ENCODE measurements around the gene BANK1. TPM values are rescaled to one million over a fixed set of nuclear protein-coding genes. Genes with fewer than 3 reads are reported as not detected.

Gene BANK1
- total RNA-seq, 1 donor from 2014 or later: 0.87 TPM

DNA sequence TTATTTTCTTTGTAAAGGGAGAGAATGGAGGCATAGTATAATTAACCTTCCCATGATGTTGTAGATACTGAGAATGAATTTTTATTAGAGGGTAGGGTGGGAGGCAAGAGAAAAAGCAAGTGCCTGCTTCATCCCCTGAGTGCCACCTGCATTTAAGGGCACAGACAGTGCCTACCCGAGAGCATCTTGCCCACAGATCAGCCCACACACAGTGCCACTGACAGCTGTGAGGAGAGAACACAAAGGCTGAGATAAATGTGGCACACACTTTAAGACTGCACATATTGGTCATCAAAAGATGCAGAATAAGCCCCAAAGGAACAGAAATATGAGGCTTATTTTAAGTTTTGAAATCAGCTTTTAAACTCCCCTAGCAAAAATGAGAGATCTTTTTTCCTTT lies 304.0 kb downstream of the BANK1 start:
- no peak for DNase-seq (ENCODE audit: low spot score in 2 of 2, unreplicated experiment in 2 of 2)
- TF ChIP-seq CTCF (IDR thresholded peaks at IDR 0.05; ENCODE audit: unreplicated experiment): no peak
- Mint-ChIP-seq H3K36me3 (no peaks in the 10 kb centered on the region), H3K27me3 (ENCODE audit: low read depth) (no peaks in the 10 kb centered on the region), H3K4me1 (peaks cover 5% of the 10 kb centered on the region), H3K4me3 (no peak overlapping the region), H3K27ac (no peak overlapping the region), H3K9me3 (peaks cover 3% of the 10 kb centered on the region)

- TF ChIP-seq CTCF (IDR thresholded peaks at IDR 0.05; ENCODE audit: unreplicated experiment): no peak
- H3K27ac Mint-ChIP-seq: no peak overlapping the region
Measured at GRCh38 chr4:102103368-102103767, 312.8 kb downstream of the BANK1 start.

DNA sequence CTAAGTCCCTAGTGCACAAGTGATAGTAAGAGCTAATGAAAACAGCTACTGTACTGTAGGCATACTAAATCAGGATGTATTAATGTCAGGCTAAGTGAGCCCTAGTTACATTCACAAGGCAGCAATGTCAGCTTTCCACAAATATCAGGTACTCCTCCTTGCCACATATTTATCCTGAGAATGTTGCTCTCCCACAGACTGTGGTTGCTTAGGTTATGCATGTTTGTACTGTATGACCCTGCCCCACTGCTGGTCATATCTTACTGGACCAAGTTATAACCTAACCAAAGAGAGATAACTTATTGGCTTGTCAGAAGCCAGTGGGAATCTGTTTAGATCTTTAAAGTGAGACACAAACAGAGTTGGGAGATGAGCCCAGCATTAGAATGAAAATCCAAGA lies 313.7 kb downstream of the BANK1 start:
- Mint-ChIP-seq H3K4me1 (no peaks in the 10 kb centered on the region), H3K9me3 (peaks cover 34% of the 10 kb centered on the region), H3K4me3 (no peak overlapping the region), H3K36me3 (peaks cover 13% of the 10 kb centered on the region), H3K27me3 (ENCODE audit: low read depth) (no peaks in the 10 kb centered on the region), H3K27ac (no peak overlapping the region)
- no peak for TF ChIP-seq CTCF (IDR thresholded peaks at IDR 0.05; ENCODE audit: unreplicated experiment)
- DNase-seq (ENCODE audit: low spot score in 2 of 2, unreplicated experiment in 2 of 2): no peak

More at GRCh38 chr4:102103368-102103767, 312.8 kb downstream of the BANK1 start:
- no peaks in the 10 kb centered on the region for H3K27me3 Mint-ChIP-seq (ENCODE audit: low read depth)
- H3K4me1 Mint-ChIP-seq: no peaks in the 10 kb centered on the region
- H3K9me3 Mint-ChIP-seq: peaks cover 25% of the 10 kb centered on the region
- H3K4me3 Mint-ChIP-seq: no peak overlapping the region
- no peak for DNase-seq (ENCODE audit: low spot score in 2 of 2, unreplicated experiment in 2 of 2)
- peaks cover 13% of the 10 kb centered on the region for H3K36me3 Mint-ChIP-seq

GRCh38 chr4:102105983-102106382 lies 315.5 kb downstream of the BANK1 start:
- DNase-seq (ENCODE audit: low spot score in 2 of 2, unreplicated experiment in 2 of 2): no peak

DNA sequence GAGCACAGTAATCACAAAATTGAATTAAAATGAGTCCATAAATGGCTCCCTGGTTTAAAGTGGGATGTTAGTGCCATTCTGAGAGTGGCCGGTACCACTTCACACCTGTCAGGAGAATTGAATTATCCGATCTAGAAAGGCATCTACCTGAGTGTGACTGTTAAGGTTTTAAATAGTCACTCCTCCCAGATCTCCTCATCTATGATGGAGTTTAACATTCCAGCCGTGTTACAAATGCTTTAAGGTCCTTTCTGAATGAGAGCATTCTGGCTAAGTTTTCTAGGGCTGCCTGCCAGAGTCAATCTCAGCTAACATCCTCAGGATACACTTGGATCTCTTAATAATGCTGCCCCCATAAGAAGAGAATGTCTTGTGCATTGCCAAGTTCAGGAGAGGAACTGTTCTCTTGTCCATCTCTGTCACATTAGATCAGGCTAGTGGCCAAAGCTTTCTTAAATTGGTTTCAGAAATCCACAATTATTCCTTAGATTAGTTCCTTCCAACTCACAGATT lies 323.6 kb downstream of the BANK1 start:
- TF ChIP-seq CTCF (IDR thresholded peaks at IDR 0.05; ENCODE audit: unreplicated experiment): no peak
- no peak overlapping the region for H3K27ac Mint-ChIP-seq
- no peaks in the 10 kb centered on the region for H3K4me1 Mint-ChIP-seq
- peaks cover 44% of the 10 kb centered on the region for H3K9me3 Mint-ChIP-seq
- DNase-seq (ENCODE audit: low spot score in 2 of 2, unreplicated experiment in 2 of 2): no peak
- no peak overlapping the region for H3K4me3 Mint-ChIP-seq
- H3K36me3 Mint-ChIP-seq: no peaks in the 10 kb centered on the region
- H3K27me3 Mint-ChIP-seq (ENCODE audit: low read depth): no peaks in the 10 kb centered on the region

More at GRCh38 chr4:102105983-102106382, 315.5 kb downstream of the BANK1 start:
- H3K36me3 Mint-ChIP-seq: peaks cover 13% of the 10 kb centered on the region
- no peaks in the 10 kb centered on the region for H3K27me3 Mint-ChIP-seq (ENCODE audit: low read depth)
- no peak overlapping the region for H3K27ac Mint-ChIP-seq
- no peak for TF ChIP-seq CTCF (IDR thresholded peaks at IDR 0.05; ENCODE audit: unreplicated experiment)
- no peaks in the 10 kb centered on the region for H3K4me1 Mint-ChIP-seq
- no peak overlapping the region for H3K4me3 Mint-ChIP-seq
- H3K9me3 Mint-ChIP-seq: peaks cover 48% of the 10 kb centered on the region

DNA sequence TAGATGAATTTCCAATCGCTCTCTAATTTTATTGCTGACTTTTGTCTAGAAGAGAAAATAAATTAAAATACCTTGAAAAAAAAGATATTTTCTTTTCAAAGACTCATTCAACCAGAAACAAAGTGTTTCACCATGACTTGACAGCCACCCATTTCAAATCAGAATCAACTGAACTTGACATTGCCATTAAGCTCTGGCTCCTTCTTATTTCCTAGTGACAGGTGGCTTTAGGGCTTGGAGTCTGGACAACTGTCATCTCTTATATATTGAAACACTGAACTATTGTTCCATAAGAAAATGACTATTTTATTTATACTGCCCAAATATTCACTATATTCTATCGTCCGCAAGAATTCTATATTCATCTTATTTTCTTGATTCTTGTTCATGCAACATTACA lies 325.6 kb downstream of the BANK1 start:
- TF ChIP-seq CTCF (IDR thresholded peaks at IDR 0.05; ENCODE audit: unreplicated experiment): no peak
- no peaks in the 10 kb centered on the region for H3K4me1 Mint-ChIP-seq
- no peak for DNase-seq (ENCODE audit: low spot score in 2 of 2, unreplicated experiment in 2 of 2)
- H3K9me3 Mint-ChIP-seq: peaks cover 40% of the 10 kb centered on the region
- no peak overlapping the region for H3K27ac Mint-ChIP-seq
- no peak overlapping the region for H3K4me3 Mint-ChIP-seq
- peaks cover 4% of the 10 kb centered on the region for H3K36me3 Mint-ChIP-seq
- H3K27me3 Mint-ChIP-seq (ENCODE audit: low read depth): no peaks in the 10 kb centered on the region
